Measurements from ENCODE around the gene ISM1.

DNA sequence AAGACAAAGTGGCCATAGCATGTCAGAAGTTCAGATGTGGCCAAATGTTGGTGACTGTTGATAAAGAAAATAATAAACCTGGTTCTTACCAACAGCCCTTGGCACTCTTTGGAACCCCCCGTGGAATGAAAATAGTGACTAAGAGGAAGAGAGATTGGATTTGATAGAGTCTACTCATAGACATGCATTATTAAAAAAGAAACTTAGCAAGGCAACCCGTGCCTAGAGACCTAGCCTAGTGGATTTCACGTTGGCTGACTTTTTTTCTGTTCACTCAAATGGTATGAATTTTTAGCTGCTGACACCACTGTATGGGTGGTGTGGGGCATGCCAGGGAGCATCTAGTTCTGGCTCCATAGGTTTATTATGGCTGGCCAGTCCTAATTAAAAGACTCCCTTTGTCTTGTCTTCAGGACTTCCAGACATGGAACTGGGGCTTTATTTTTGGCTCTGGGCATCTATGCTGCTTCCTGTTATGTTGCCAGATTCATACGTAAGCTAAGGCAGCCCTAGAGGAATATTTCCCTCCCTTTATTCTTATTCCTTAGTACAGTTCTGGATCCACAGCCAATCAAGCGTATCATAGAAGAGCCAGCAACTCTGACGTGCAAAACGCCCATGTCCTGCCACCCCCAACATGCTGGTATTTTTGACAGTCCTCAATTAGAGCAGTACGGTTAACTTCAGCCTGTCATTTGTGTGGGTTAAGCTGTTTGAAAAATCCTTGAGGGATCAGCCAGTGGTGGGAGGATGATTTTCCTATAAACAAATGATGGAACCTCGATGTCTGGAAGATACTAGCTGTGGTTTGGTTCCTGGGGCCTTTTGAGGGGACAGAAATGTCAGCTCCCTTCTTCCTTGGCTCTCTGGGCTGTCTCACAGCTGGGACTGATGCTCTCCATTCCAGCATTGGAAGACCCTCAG, 127.5 kb downstream of the ISM1 start:
- TF ChIP-seq, protein P1, sequence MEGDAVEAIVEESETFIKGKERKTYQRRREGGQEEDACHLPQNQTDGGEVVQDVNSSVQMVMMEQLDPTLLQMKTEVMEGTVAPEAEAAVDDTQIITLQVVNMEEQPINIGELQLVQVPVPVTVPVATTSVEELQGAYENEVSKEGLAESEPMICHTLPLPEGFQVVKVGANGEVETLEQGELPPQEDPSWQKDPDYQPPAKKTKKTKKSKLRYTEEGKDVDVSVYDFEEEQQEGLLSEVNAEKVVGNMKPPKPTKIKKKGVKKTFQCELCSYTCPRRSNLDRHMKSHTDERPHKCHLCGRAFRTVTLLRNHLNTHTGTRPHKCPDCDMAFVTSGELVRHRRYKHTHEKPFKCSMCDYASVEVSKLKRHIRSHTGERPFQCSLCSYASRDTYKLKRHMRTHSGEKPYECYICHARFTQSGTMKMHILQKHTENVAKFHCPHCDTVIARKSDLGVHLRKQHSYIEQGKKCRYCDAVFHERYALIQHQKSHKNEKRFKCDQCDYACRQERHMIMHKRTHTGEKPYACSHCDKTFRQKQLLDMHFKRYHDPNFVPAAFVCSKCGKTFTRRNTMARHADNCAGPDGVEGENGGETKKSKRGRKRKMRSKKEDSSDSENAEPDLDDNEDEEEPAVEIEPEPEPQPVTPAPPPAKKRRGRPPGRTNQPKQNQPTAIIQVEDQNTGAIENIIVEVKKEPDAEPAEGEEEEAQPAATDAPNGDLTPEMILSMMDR (CRISPR knock-in tag; IDR thresholded peaks at IDR 0.05) = no peak
- TF ChIP-seq ZNF383 (CRISPR knock-in tag; IDR thresholded peaks at IDR 0.05; ENCODE audit: borderline replicate concordance) (no peak), RFX5 (IDR thresholded peaks at IDR 0.05; ENCODE audit: low read depth, low read length) (no peak), ZNF589 (CRISPR knock-in tag; conservative IDR thresholded peaks at IDR 0.05) (no peak), NFYC (CRISPR knock-in tag; IDR thresholded peaks at IDR 0.05) (no peak), FOXK1 (CRISPR knock-in tag; IDR thresholded peaks at IDR 0.05; ENCODE audit: borderline replicate concordance, low read depth) (no peak), TOE1 (CRISPR knock-in tag; IDR thresholded peaks at IDR 0.05) (no peak), ESRRA (CRISPR knock-in tag; IDR thresholded peaks at IDR 0.05; ENCODE audit: low read depth) (no peak), SP1 (IDR thresholded peaks at IDR 0.05) (no peak), SP1 (CRISPR knock-in tag; IDR thresholded peaks at IDR 0.05) (no peak), MAFF (IDR thresholded peaks at IDR 0.05; ENCODE audit: low read depth, low read length) (no peak)
- TF ChIP-seq, protein P2, sequence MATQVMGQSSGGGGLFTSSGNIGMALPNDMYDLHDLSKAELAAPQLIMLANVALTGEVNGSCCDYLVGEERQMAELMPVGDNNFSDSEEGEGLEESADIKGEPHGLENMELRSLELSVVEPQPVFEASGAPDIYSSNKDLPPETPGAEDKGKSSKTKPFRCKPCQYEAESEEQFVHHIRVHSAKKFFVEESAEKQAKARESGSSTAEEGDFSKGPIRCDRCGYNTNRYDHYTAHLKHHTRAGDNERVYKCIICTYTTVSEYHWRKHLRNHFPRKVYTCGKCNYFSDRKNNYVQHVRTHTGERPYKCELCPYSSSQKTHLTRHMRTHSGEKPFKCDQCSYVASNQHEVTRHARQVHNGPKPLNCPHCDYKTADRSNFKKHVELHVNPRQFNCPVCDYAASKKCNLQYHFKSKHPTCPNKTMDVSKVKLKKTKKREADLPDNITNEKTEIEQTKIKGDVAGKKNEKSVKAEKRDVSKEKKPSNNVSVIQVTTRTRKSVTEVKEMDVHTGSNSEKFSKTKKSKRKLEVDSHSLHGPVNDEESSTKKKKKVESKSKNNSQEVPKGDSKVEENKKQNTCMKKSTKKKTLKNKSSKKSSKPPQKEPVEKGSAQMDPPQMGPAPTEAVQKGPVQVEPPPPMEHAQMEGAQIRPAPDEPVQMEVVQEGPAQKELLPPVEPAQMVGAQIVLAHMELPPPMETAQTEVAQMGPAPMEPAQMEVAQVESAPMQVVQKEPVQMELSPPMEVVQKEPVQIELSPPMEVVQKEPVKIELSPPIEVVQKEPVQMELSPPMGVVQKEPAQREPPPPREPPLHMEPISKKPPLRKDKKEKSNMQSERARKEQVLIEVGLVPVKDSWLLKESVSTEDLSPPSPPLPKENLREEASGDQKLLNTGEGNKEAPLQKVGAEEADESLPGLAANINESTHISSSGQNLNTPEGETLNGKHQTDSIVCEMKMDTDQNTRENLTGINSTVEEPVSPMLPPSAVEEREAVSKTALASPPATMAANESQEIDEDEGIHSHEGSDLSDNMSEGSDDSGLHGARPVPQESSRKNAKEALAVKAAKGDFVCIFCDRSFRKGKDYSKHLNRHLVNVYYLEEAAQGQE (IDR thresholded peaks at IDR 0.05; ENCODE audit: borderline replicate concordance in 1 of 2, low read depth in 1 of 2, low read length in 2 of 2) = no peak

All from HepG2 (cell line).